Measurements from ENCODE around the gene RGL4.
"Not testable (repeated sequence)": the region's sequence is repeated elsewhere in the genome, so short reads cannot be mapped to it uniquely, and the experiment has no call there.

- not testable (repeated sequence) for TF ChIP-seq CTCF, POLR2A (IDR thresholded peaks at IDR 0.05)
Observed at GRCh38 chr22:23646526-23646925, 44.3 kb upstream of the RGL4 start.
